Amygdala (tissue), 56 donors: ENCODE data around the gene AADACL2.

ENCODE experiments used
- DNase-seq, 56 donors: peaks; one replicate each; lab custom pipeline; 2025; lab: John Stamatoyannopoulos, UW

AADACL2 gene, protein sequence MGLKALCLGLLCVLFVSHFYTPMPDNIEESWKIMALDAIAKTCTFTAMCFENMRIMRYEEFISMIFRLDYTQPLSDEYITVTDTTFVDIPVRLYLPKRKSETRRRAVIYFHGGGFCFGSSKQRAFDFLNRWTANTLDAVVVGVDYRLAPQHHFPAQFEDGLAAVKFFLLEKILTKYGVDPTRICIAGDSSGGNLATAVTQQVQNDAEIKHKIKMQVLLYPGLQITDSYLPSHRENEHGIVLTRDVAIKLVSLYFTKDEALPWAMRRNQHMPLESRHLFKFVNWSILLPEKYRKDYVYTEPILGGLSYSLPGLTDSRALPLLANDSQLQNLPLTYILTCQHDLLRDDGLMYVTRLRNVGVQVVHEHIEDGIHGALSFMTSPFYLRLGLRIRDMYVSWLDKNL

DNA sequence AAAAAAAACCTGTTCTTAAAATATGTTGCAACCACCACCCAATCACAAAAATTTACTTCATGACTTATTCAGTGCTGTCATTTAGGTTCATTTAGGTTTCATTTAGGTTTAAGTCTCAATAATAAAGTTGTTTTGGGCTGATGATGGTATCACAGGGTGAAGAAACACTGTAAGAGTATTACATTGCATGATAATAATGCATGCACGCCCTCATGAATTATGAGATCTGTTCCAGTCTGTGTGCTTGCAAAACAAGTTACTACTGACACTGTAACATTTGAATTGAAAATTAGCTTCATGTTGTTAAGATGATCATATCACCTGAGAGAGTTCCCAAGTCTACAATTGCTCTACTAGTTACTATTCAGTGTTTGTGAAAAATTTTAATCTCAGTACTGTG is at the start of gene AADACL2:
Gene AADACL2, plus strand, starts transcription at position 315 of the 400 bp plus-strand sequence. CDS start 109 bp downstream, outside the sequence.
- DNase-seq = no peak

DNA sequence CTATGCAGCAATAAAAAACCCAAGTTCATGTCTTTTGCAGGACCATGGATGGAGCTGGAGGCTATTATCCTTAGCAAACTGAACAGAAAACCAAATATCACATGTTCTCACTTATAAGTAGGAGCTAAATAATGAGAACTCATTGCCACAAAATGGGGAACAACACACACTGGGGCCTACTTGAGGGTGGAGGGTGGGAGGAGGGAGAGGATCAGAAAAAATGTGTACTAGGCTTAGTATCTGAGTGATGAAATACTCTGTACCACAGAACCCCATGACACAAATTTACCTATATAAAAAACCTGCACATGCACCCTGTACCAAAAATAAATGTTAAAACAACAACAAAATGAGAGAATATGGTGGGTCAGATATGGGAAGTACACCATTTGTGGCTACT is 49.6 kb upstream of the AADACL2 start:
- DNase-seq = no peak

DNA sequence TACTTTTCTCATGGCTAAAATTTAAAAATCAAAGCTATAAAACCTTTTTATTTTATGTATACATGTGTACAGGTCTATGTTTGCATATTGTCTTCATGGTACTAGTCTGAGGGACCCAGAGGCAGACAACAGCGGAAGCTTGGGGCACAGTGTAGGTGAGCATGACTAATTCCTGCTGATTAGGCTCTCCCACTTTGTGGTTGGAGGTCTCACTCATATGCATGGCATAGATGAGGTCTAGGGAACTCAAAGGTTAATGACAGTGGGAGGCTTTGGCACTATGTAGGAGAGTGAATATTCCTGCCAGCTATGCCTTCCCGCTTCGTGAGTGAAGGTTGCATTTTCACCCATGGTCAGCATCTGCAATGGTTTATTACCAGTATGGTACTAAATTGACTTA is 47.5 kb upstream of the AADACL2 start:
- no peak for DNase-seq

DNA sequence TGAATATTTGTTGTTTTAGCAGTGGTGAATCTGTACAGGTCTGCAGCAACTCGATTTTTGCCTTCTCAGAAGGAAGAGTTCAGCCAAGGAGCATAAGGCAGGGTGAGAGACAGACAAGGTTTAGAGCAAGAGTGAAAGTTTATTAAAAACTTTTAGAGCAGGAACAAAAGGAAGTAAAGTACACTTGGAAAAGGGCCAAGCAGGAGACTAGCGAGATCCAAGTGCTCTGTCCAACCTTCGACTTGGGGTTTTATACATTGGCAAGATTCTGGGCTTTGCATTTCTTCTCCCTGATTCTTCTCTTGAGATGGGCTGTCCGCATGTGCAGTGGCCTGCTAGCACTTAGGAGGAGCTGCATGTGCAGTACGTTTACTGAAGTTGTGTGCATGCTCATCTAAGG is 46.7 kb upstream of the AADACL2 start:
- DNase-seq = no peak

DNA sequence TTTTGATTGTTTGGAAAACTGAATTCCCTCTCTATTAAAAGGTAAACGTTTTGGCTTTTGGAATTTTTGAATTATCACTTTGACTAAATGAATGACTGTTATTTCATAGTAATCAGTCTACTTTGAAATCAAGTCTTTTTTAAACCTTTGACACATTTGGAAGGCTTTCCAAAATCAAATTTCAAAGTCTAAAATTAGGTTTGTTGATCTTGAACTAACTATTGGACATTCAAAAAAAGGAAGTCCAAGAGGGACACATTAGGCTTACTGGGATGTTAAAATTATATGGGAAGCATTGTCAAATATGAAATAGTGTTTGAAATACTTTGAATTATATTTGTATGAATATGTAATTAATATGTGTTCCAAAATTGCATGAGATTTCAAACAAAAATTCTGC is 45.2 kb upstream of the AADACL2 start:
- DNase-seq = no peak

DNA sequence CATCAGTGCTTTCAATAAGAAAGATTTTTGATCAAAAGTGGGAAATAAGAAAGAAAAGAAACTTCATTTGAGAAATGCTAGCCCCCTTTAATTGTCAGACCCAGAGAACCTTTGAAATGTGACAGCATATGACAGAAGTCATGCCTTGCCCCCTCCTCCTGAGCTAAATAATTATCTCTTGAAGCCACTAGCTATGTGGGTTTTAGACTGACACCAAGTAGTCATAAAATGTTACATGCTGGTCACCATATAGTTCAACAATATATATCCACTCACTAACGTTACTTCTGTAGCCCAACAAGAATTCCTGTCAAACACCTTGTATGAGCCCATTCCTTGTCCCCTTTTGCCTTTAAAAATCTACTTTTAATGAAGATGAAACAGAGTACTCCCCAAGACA is 43.1 kb upstream of the AADACL2 start:
- DNase-seq = no peak

DNA sequence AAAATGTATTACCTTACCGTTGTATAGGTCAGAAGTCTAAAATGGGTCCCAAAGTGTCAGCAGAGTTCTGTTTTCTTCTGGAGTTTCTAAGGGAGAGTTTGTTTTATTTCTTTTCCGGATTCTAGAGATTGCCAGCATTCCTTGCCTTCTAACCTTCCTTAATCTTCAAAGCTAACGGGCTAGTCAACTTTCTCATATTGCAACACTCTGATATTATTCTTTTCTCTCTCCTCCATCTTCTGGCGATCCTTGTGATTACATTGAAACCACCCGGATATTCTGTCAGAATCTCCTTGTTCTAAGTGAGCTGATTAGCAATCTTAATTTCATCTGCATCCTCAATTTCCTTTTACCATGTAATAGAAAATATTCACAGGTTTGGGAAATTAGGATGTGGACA is 36.2 kb upstream of the AADACL2 start:
- no peak for DNase-seq

DNA sequence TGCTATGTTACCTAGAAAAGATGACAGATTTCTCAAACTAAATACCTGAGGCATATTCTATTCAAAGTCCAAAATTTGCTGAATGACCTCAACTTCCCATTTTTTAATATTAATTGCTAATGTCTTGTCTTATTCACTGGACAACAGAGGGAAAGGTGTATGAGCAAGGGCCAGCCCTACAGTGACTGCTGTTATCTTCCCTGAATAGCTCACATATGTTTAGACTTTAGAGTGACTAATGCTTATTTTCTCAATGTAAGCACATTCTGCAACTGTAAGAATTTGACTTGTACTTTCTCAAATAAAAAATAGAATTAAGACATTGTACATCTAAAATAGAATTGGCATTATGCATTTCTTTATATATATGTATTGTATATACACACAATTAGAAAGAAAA is 26.5 kb upstream of the AADACL2 start:
- no peak for DNase-seq

DNA sequence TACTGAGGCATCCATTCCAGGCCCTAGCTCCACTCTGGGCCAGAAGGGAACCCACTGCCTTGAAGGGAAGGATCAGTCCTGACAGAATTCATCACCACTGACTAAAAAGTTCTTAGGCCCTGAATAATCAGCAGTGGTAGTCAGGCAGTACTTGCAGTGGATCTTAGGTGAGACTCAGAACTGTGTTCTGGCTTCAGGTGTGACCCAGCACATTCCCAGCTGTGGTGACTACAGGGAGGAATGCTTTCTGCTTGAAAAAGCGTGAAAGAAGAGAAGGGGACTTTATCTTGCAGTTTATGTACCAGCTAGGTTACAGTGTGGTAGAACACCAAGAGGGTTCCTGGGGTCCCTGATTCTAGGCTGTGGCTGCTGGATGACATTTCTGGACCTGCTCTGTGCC is 24.9 kb upstream of the AADACL2 start:
- no peak for DNase-seq

DNA sequence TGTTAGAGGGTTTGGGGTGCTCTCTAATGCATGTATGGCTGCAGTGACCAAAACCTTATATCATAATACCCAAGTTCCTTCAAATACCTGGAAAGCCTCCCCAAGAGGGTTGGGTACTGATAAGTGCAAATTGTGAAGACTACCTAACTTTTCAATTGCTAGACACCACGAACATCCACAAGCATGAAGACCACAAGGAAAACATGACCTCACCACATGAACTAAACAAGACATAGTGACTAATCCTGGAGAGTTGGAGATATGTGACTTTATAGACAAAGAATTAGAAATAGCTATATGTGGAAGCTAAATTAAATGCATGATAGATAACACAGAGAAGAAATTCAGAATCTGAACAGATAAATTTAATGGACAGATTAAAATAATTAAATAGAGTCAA is 23.9 kb upstream of the AADACL2 start:
- DNase-seq = no peak

DNA sequence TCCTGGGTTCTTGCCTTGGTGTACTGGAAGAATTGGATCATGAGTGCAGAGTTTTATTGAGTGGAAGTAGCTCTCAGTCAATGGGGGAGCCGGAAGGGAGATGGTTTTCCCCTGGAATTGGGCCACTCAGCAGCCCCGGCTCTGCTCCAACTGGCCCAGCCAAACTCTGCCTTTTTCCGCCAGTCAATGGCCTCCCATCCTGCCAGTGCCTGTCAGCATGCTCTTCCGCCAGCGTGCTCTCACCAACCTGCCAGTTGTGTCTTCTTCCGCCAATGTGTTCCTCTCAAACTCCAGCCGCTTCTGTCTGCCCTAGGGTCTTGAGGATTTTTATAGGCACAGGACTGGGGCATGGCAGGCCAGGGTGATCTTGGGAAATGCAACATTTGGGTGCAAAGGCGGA is 12.4 kb upstream of the AADACL2 start:
- DNase-seq = no peak

DNA sequence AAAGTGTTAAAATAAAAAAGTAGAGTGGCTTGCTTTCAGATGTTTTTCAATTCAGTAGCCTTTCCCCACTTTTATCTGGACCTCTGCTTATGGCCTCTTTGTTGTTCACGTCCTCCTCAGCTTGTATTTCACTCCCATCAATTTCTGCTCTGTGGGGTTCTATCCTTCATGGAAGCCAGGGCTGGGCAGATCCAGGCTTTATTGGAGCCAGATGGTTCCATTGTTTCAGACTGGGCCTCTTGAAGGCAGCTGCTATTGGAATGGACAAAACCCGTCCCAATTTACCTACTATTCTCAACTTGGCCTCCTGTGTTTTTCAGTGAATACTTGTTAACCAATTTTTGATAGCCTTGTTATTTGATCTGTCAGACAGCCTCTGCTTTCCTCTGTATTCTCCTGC is 10.9 kb upstream of the AADACL2 start:
- DNase-seq = no peak

DNA sequence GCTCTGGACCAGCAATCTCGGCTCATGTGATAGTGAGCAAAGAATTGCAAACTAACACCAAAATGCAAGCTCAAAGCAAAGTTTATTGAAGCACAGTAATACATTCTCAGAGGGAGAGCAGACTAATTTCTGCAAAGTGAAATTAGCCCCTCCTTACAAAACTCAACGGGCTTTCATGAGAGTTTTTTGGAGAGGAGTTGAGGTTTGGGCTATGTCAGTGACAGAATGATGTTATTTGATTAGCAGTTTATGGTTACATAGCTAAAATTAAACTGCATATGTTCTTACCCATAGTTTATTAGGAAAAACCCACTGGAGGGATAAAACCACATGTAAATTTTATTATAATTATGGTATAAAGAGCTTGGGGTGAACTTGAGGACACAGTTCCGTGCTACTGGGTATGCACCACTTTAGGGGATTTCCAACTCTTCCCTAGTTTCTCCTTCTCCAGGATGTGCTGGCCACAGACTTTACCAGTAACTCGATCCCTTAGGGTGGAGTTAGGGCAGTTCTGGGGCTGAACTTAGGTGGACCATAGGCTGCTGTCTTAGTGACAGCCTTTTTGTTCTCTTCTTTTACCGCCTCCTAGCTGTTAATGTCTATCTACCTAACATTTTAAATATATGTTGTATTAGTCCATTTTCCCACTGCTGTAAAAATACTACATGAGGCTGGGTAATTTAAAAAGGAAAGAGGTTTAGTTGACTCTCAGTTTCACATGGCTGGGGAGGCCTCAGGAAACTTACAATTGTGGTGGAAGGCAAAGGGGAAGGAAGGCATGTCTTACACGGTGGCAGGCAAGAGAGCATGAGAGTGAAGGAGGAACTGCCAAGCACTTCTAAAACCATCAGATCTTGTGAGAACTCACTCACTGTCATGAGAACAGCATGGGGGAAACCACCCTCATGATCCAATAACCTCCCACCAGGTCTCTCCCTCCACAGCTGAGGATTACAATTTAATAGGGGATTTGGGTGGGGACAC is 8.9 kb upstream of the AADACL2 start:
- DNase-seq = no peak

DNA sequence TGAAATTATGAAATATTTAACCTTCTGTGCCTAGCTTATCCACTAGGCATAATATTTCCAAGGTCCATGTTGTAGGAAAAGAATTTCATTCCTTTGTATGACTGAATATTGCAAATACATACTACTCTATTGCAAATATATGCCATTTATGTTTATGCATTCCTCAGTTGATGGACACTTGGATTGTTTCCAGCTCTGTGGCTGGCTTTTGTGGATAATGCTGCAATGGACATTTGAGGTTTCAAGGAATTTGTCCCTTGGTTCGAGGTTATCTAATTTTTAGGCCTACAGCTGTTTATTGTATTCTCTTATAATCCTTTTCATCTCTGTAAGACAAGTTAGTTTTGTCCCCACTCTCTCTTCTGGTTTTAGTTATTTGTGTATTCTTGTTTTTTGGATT is 7.7 kb upstream of the AADACL2 start:
- DNase-seq = no peak

DNA sequence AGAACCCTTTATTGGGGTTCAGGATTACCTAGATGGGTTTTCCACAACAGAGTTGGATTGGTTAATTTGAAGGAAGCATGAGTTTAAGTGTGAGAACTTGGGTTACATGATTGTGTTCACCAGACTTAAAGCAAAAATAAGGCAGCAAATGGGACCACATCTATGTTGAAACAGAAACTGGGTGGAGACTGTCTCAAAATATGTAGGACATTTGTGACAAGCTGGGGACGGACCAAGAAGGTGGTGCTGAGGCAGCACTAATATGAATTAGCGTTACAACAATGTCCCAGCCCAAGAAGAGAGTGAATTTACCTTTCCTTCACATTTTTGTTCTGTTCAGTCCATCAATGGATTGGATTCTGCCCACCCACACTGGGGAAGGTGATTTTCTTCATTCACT is 866 bp upstream of the AADACL2 start:
- no peak for DNase-seq

DNA sequence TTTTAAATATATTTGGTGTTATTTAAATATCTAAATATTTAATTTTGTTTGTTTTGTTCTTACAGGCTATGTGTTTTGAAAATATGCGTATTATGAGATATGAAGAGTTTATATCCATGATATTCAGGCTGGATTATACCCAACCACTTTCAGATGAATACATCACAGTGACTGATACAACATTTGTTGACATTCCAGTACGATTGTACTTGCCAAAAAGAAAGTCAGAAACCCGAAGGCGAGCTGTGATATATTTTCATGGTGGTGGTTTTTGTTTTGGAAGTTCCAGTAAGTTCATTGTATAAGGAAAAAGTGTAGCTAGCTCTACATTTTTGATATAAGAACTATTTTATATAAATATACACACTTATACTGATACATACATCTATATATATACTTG is 6.9 kb downstream of the AADACL2 start:
- no peak for DNase-seq

DNA sequence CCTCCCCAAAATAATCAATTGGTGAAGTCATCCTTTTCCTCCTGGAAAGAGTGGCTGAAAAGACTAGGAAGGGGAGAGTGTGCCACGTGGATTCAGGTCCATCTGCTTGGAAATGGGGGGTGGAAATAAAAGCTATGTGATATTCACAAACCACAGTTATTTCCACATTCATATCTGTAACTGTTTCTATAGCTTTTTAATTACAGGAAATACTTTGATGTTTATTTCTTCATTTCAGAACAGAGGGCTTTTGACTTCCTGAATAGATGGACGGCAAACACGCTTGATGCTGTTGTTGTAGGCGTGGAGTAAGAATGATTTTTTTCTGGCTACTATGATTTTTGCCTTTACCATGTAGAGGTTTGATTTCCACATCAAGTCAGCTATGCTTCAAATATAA is 10.1 kb downstream of the AADACL2 start:
- no peak for DNase-seq

DNA sequence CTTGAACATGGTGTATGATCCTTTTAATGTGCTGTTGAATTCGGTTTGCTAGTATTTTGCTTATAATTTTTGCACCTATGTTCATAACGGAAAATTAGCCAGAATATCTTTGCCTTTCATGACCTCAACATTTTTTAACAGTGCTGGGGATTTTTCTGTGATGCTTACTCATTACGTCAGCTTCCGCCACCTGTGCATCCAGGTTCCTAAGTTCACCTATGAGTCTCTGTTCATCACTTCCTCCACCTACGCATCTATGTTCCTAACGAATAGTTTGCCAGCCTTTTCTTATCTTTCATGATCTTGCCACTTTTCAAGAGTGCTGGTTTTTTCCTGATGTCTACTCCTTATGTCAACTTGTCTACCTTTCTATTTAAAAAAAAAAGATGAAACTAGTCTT is 16.5 kb downstream of the AADACL2 start:
- DNase-seq = no peak

DNA sequence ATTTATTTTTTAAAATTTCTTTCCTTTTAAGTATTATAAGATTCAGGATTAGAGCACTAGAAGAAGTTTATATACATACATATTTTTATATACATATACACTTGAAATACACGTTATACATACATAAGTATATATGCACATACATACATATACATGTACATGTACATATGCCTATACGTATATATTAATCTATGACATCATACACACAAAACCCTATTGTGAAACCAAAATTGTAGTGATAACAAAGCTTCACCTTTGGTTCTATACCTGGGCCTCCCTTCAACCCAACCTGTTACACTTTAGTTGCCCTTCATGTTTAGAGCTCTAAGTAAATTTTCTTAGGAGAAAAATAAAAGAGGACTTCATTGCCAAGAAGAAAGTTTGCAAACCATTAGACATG is 17.0 kb downstream of the AADACL2 start:
- DNase-seq = no peak

DNA sequence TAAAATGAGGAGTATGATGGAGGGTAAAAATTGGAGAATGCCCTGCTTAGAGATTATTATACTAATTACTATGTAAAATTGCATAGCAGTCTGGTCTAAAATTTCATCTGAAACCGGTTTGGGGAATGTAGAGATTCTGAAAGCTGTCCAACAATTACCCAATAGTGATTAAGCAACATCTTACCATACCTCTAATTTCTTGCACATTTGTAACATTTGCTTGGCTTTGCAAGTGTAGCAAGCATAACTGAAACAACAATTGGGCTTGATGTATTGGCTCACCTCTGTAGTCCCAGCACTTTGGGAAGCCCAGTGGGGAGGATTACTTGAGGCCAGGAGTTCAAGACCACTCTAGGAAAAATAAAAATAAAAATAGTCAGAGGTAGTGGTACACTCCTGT is 17.4 kb downstream of the AADACL2 start:
- DNase-seq = no peak

DNA sequence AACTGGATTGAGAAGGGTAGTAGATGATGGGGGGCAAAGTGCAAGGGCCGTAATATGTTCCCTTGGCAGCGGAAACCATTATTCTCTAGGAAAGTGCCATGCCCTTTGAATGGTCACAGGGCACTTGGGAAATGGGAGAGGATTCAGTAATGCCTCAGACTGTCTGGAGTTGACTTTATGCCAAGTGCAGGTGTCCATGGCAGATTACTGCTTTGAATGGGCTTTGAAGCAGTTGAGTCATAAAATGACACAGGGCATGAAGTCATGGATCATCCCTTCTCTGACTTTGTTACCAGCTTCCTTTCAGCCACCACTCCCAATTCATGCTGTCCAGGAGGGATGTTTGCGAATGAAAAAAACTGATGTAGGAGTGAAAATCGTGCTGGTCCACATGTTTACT is 20.1 kb downstream of the AADACL2 start:
- no peak for DNase-seq

DNA sequence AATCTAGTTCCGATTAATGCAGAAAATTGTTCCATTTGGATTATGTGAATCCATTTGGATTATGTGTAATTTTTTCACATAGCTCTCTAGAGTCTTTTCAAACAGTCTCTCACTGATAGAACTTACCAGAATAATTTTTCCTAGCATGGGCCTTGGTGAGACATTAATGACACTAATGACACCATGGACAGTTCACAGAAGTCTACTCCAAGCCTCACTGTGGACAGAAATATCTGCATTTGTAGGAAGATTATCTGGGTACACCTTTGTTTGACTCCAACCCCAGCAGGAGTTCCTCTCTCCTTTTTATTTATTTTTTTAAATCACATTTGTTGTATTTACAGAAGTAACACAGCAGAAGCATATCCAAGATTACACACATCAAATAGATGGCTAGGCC is 27.9 kb downstream of the AADACL2 start:
- DNase-seq = no peak
